H1 (cell line): ENCODE results near the gene GNAO1. TPM values are rescaled to one million over a fixed set of nuclear protein-coding genes. Genes with fewer than 3 reads are reported as not detected.

Experiments used
- CTCF ChIA-PET: fragments of 300-600 bp; sonication (Branson Sonifier 250); formaldehyde crosslinking; loops from one replicate; lab custom pipeline; 2021; ENCODE audit not compliant: partially characterized antibody; lab: Charles Lee
- POLR2A ChIA-PET: fragments of 300-600 bp; sonication (Branson Sonifier 250); formaldehyde crosslinking; loops from one replicate; lab custom pipeline; 2021; ENCODE audit warnings: inconsistent platforms; ENCODE audit not compliant: partially characterized antibody; lab: Charles Lee
- DNase-seq, 2 experiments: peaks; one replicate each; pipeline versions ENCODE4 v3.0.0 to v3.0.0-alpha.2; 2010 to 2022; ENCODE audit warnings: low spot score in 2 of 2, low read depth in 1 of 2, mixed read lengths in 1 of 2
- FAIRE-seq: peaks from 2 replicates; lab custom pipeline; 2011; peaks lifted over from hg19 to GRCh38; lab: Jason Lieb, UNC
- H2AFZ ChIP-seq: 2 replicates; pipeline ENCODE4 v1.8.1; 2012; ENCODE audit warnings: low read length, inconsistent platforms
- H2AK5ac ChIP-seq: 2 replicates; pipeline ENCODE4 v1.6.1; 2013; ENCODE audit warnings: low read depth, low read length
- H2BK120ac ChIP-seq: replicated peaks from 2 replicates; pipeline ENCODE3; 2013; ENCODE audit warnings: low read depth, low read length, inconsistent platforms
- H2BK12ac ChIP-seq: 2 replicates; pipeline ENCODE4 v1.6.1; 2013; ENCODE audit warnings: low read depth, low read length
- H2BK15ac ChIP-seq: 2 replicates; pipeline ENCODE4 v1.6.1; 2013; ENCODE audit warnings: low read length
- H2BK20ac ChIP-seq: 2 replicates; pipeline ENCODE4 v1.6.1; 2013; ENCODE audit warnings: low read length
- H2BK5ac ChIP-seq: 2 replicates; pipeline ENCODE4 v1.6.1; 2013; ENCODE audit warnings: low read depth, low read length
- H3K14ac ChIP-seq: 2 replicates; pipeline ENCODE4 v1.6.1; 2013; ENCODE audit warnings: inconsistent platforms; ENCODE audit not compliant: insufficient read length
- H3K18ac ChIP-seq: 2 replicates; pipeline ENCODE4 v1.6.1; 2013; ENCODE audit warnings: low read length; ENCODE audit errors: extremely low read depth
- H3K23ac ChIP-seq: 2 replicates; pipeline ENCODE4 v1.6.1; 2013; ENCODE audit warnings: inconsistent platforms; ENCODE audit not compliant: insufficient read length
- H3K23me2 ChIP-seq: 2 replicates; pipeline ENCODE4 v1.6.1; 2013; ENCODE audit warnings: low read depth, low read length
- H3K27ac ChIP-seq: 2 replicates; pipeline ENCODE4 v1.6.1; 2011; ENCODE audit warnings: low read depth, low read length, inconsistent platforms
- H3K27me3 ChIP-seq, 4 experiments: replicated peaks in 1 of 4; 1 replicate in 1 of 4; 2 replicates in 3 of 4; pipeline versions ENCODE4 v1.6.1 to v1.8.1; 2011 to 2013; ENCODE audit warnings: low read length in 3 of 4, mild to moderate bottlenecking in 3 of 4, inconsistent platforms in 2 of 4, mixed read lengths in 2 of 4, moderate library complexity in 1 of 4; ENCODE audit not compliant: control insufficient read depth in 3 of 4, insufficient read depth in 3 of 4; ENCODE audit errors: extremely low read depth in 1 of 4
- H3K36me3 ChIP-seq, 4 experiments: 2 replicates each; pipeline versions ENCODE4 v1.6.1 to v1.8.1; 2011 to 2013; ENCODE audit warnings: mild to moderate bottlenecking in 4 of 4, low read length in 3 of 4, moderate library complexity in 2 of 4, control low read depth in 1 of 4, inconsistent platforms in 1 of 4; ENCODE audit not compliant: insufficient read depth in 4 of 4, control insufficient read depth in 2 of 4
- H3K4ac ChIP-seq: replicated peaks from 2 replicates; pipeline ENCODE3; 2013; ENCODE audit warnings: low read length, low read depth, mixed read lengths, inconsistent platforms; ENCODE audit not compliant: insufficient read length
- H3K4me1 ChIP-seq, 4 experiments: replicated peaks in 1 of 4; 1 replicate in 1 of 4; 2 replicates in 3 of 4; pipeline versions ENCODE4 v1.6.1 to v1.8.1; 2011 to 2013; ENCODE audit warnings: low read length in 3 of 4, inconsistent platforms in 2 of 4, mixed read lengths in 1 of 4; ENCODE audit not compliant: insufficient read depth in 4 of 4, control insufficient read depth in 3 of 4
- H3K4me2 ChIP-seq, 2 experiments: 2 replicates each; pipeline versions ENCODE4 v1.6.1 to v1.8.1; 2011 to 2013; ENCODE audit warnings: low read depth in 2 of 2, low read length in 2 of 2, control low read depth in 1 of 2, inconsistent platforms in 1 of 2, mild to moderate bottlenecking in 1 of 2; ENCODE audit not compliant: insufficient read depth in 1 of 2
- H3K4me3 ChIP-seq, 4 experiments: fragments of 200-600, 300-600 bp in 1 of 4; sonication (generic), shearing (Covaris generic), sonication (Bioruptor Twin) in 1 of 4; 2 replicates each; pipeline versions ENCODE4 v1.5.1 to v1.8.1; 2011 to 2016; ENCODE audit warnings: low read length in 4 of 4, low read depth in 3 of 4, control low read depth in 2 of 4, inconsistent platforms in 2 of 4, mild to moderate bottlenecking in 2 of 4, mixed read lengths in 1 of 4, moderate library complexity in 1 of 4; ENCODE audit not compliant: insufficient read depth in 2 of 4; ENCODE audit errors: extremely low read depth in 1 of 4
- H3K56ac ChIP-seq: replicated peaks from 2 replicates; pipeline ENCODE3; 2013; ENCODE audit warnings: low read depth, mild to moderate bottlenecking, mixed read lengths, low read length, inconsistent platforms; ENCODE audit not compliant: insufficient read length
- H3K79me1 ChIP-seq: 2 replicates; pipeline ENCODE4 v1.6.1; 2013; ENCODE audit warnings: low read depth, low read length, control low read depth
- H3K79me2 ChIP-seq, 2 experiments: 2 replicates each; pipeline versions ENCODE4 v1.6.1 to v1.8.1; 2012 to 2013; ENCODE audit warnings: low read length in 2 of 2, mild to moderate bottlenecking in 2 of 2, inconsistent platforms in 1 of 2; ENCODE audit not compliant: insufficient read depth in 2 of 2, control insufficient read depth in 1 of 2
- H3K9ac ChIP-seq, 4 experiments: replicated peaks in 1 of 4; 1 replicate in 1 of 4; 2 replicates in 3 of 4; pipeline versions ENCODE4 v1.6.1 to v1.8.1; 2011 to 2013; ENCODE audit warnings: low read depth in 3 of 4, low read length in 3 of 4, control low read depth in 2 of 4, mild to moderate bottlenecking in 2 of 4, moderate library complexity in 2 of 4, inconsistent platforms in 1 of 4; ENCODE audit errors: extremely low read depth in 1 of 4
- H3K9me3 ChIP-seq, 2 experiments: 2 replicates each; pipeline versions ENCODE4 v1.6.1 to v1.8.1; 2012 to 2013; ENCODE audit warnings: mild to moderate bottlenecking in 2 of 2, moderate library complexity in 2 of 2, control low read depth in 1 of 2, inconsistent platforms in 1 of 2, low read depth in 1 of 2, low read length in 1 of 2, mixed read lengths in 1 of 2; ENCODE audit not compliant: insufficient read depth in 2 of 2
- H4K20me1 ChIP-seq, 2 experiments: replicated peaks in 1 of 2; 2 replicates each; pipeline versions ENCODE3 to v1.8.1; 2011 to 2013; ENCODE audit warnings: inconsistent platforms in 2 of 2, low read length in 2 of 2, mild to moderate bottlenecking in 1 of 2; ENCODE audit not compliant: insufficient read depth in 2 of 2, control insufficient read depth in 1 of 2
- H4K5ac ChIP-seq: 2 replicates; pipeline ENCODE4 v1.6.1; 2013; ENCODE audit warnings: low read length, low read depth, mixed read lengths, inconsistent platforms; ENCODE audit not compliant: insufficient read length
- H4K8ac ChIP-seq: 2 replicates; pipeline ENCODE4 v1.8.0; 2013; ENCODE audit warnings: mild to moderate bottlenecking, moderate library complexity, low read length, inconsistent platforms; ENCODE audit not compliant: insufficient read depth; ENCODE audit errors: extremely low read depth
- H4K91ac ChIP-seq: replicated peaks from 2 replicates; pipeline ENCODE3; 2013; ENCODE audit warnings: low read length, mixed read lengths, inconsistent platforms; ENCODE audit not compliant: insufficient read length
- ATF3 ChIP-seq: IDR thresholded peaks from 2 replicates; pipeline ENCODE4 v1.6.1; 2011; ENCODE audit warnings: low read depth, mild to moderate bottlenecking, low read length; ENCODE audit not compliant: insufficient read depth
- BACH1 ChIP-seq: IDR thresholded peaks from 2 replicates; pipeline ENCODE4 v1.6.1; 2012; ENCODE audit warnings: low read length, improper control_type of control experiment
- JUN ChIP-seq: IDR thresholded peaks from 2 replicates; pipeline ENCODE4 v1.6.1; 2011; ENCODE audit warnings: low read depth, mild to moderate bottlenecking, improper control_type of control experiment, low read length
- PHF8 ChIP-seq: fragments of 200-600 bp; sonication (generic); conservative IDR thresholded peaks from 2 replicates; pipeline ENCODE4 v1.7.1; 2012; ENCODE audit warnings: low read depth, mild to moderate bottlenecking, inconsistent platforms, low read length, moderate library complexity
- SP1 ChIP-seq: IDR thresholded peaks from 2 replicates; pipeline ENCODE4 v1.6.1; 2011; ENCODE audit warnings: low read depth, low read length
- SP2 ChIP-seq: IDR thresholded peaks from 2 replicates; pipeline ENCODE4 v1.6.1; 2012; ENCODE audit warnings: mild to moderate bottlenecking, low read length, inconsistent platforms
- TAF1 ChIP-seq: IDR thresholded peaks from 2 replicates; pipeline ENCODE4 v1.6.1; 2011; ENCODE audit warnings: mild to moderate bottlenecking, low read depth, low read length
- YY1 ChIP-seq: IDR thresholded peaks from 2 replicates; pipeline ENCODE4 v1.6.1; 2011; ENCODE audit warnings: low read depth, mild to moderate bottlenecking, low read length
- WGBS, 2 experiments: shearing (Covaris generic) in 1 of 2; methylation state at CpG; one replicate each; pipeline versions ENCODE4 v1.1.6 to v1.1.7; 2013 to 2015; ENCODE audit warnings: low lambda C conversion rate in 2 of 2, mixed read lengths in 2 of 2, inconsistent platforms in 1 of 2, low coverage in 1 of 2, missing lambda C conversion rate in 1 of 2; ENCODE audit not compliant: insufficient replicate concordance in 2 of 2, insufficient coverage in 1 of 2, insufficient read length in 1 of 2; ENCODE audit errors: extremely low coverage in 1 of 2, missing lambda C conversion rate in 1 of 2; 5-methylcytosine and 5-hydroxymethylcytosine counted together
- polyA plus RNA-seq, 7 experiments: library from polyadenylated mRNA; depleted of rRNA in 3 of 7; stranded (reverse) in 5 of 7; unstranded in 2 of 7; fragments of >200 nt in 5 of 7; fragments of 200-250 nt in 2 of 7; gene quantifications; 1 replicate in 5 of 7; 2 replicates in 1 of 7; 4 replicates in 1 of 7; pipeline versions ENCODE4 v1.2.1 to v1.2.3, GENCODE V29; 2011 to 2013; ENCODE audit warnings: missing spikeins in 2 of 7, mixed read lengths in 2 of 7
- total RNA-seq: library from RNA; stranded (reverse); fragmentation: NEBNext Ultra II Directional; extraction: Animal tissue kit (Norgen Biotek cat#: 25700); gene quantifications from 2 replicates; pipeline ENCODE4 v1.2.1, GENCODE V29; 2021
- TF ChIP-seq, protein P1 (sequence below), 3 experiments: IDR thresholded peaks; 1 replicate in 2 of 3; 2 replicates in 1 of 3; pipeline versions ENCODE4 v1.5.1 to v1.6.1; 2011; ENCODE audit warnings: low read length in 3 of 3, mild to moderate bottlenecking in 3 of 3, inconsistent platforms in 2 of 3, low read depth in 1 of 3, moderate library complexity in 1 of 3; ENCODE audit not compliant: insufficient read depth in 1 of 3; ENCODE audit errors: control extremely low read depth in 1 of 3

GNAO1 gene
- total and polyA plus RNA-seq, 2 of the 8 experiments (the other 6 are each of a cell fraction or from before 2014, with no cell fraction given) = 6.7 to 34.4 TPM

- no peak overlapping the region for H2BK5ac ChIP-seq
- no peaks in the 10 kb centered on the region for H3K79me2 ChIP-seq
- H2BK12ac ChIP-seq = no peak overlapping the region
- no peak overlapping the region for H3K14ac ChIP-seq
- H2BK15ac ChIP-seq = no peak overlapping the region
- H3K4me3 ChIP-seq = no peak overlapping the region
- H3K4me2 ChIP-seq = no peak overlapping the region
- no peak overlapping the region for H4K91ac ChIP-seq
- H2AK5ac ChIP-seq = no peak overlapping the region
- peaks cover 0 to 1% of the 10 kb centered on the region in 2 experiments for H4K20me1 ChIP-seq
- H4K8ac ChIP-seq = no peak overlapping the region
- H3K4ac ChIP-seq = no peak overlapping the region
- ChIA-PET POLR2A (no interaction called here), CTCF (interaction anchor here (1.1 to 2.1 kb wide), 4 partner anchors 13 to 54 kb away, joined by 3 to 6 read pairs (median 4); no protein-coding TSS in a partner anchor)
- H3K27ac ChIP-seq = no peak overlapping the region
- no peaks in the 10 kb centered on the region for H3K4me1 ChIP-seq
- no peak overlapping the region for H4K5ac ChIP-seq
- H2AFZ ChIP-seq = no peak overlapping the region
- no peaks in the 10 kb centered on the region for H3K36me3 ChIP-seq
- H3K9me3 ChIP-seq = no peaks in the 10 kb centered on the region
- H2BK120ac ChIP-seq = no peak overlapping the region
- DNase-seq (no peak), FAIRE-seq (no peak)
- H3K23me2 ChIP-seq = no peaks in the 10 kb centered on the region
- no peak overlapping the region for H2BK20ac ChIP-seq
- no peak overlapping the region for H3K23ac ChIP-seq
- H3K56ac ChIP-seq = no peak overlapping the region
- 92% methylated on average over 6 of the region's 6 CpGs; no CpG with 5 or more reads in 1 of the 2 experiments for WGBS, 2 experiments
- H3K9ac ChIP-seq = no peak overlapping the region
- no peak overlapping the region for H3K18ac ChIP-seq
- no peaks in the 10 kb centered on the region for H3K79me1 ChIP-seq
- no peaks in the 10 kb centered on the region for H3K27me3 ChIP-seq
- TF ChIP-seq JUN = no peak
- no peak for TF ChIP-seq YY1
- no peak for TF ChIP-seq ATF3
- TF ChIP-seq, protein P1, sequence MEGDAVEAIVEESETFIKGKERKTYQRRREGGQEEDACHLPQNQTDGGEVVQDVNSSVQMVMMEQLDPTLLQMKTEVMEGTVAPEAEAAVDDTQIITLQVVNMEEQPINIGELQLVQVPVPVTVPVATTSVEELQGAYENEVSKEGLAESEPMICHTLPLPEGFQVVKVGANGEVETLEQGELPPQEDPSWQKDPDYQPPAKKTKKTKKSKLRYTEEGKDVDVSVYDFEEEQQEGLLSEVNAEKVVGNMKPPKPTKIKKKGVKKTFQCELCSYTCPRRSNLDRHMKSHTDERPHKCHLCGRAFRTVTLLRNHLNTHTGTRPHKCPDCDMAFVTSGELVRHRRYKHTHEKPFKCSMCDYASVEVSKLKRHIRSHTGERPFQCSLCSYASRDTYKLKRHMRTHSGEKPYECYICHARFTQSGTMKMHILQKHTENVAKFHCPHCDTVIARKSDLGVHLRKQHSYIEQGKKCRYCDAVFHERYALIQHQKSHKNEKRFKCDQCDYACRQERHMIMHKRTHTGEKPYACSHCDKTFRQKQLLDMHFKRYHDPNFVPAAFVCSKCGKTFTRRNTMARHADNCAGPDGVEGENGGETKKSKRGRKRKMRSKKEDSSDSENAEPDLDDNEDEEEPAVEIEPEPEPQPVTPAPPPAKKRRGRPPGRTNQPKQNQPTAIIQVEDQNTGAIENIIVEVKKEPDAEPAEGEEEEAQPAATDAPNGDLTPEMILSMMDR (IDR thresholded peaks at IDR 0.05; ENCODE audit: control extremely low read depth in 1 of 3, insufficient read depth in 1 of 3, low read depth in 1 of 3, low read length in 3 of 3) = no peak
- TF ChIP-seq BACH1 = no peak
- TF ChIP-seq TAF1 = no peak
- TF ChIP-seq SP2 = no peak
- no peak for TF ChIP-seq PHF8
- no peak for TF ChIP-seq SP1
- TF ChIP-seq, all 59 proteins: peak for 0
Measured at GRCh38 chr16:56257239-56257638, 66.0 kb downstream of the GNAO1 start.
